HEK293T (cell line): ENCODE measurements around the gene TMEM121.
"Not testable (repeated sequence)": the region's sequence is repeated elsewhere in the genome, so short reads cannot be mapped to it uniquely, and the experiment has no call there.

ENCODE experiments used
- CTCF ChIA-PET: fragments of 350-600 bp; formaldehyde crosslinking; extraction: SDS; loops from one replicate; lab custom pipeline; 2021; ENCODE audit warnings: antibody characterized with exemption, inconsistent platforms; lab: Yijun Ruan, JAX
- POLR2A ChIA-PET: fragments of 350-600 bp; formaldehyde crosslinking; extraction: SDS; loops from one replicate; lab custom pipeline; 2020; ENCODE audit warnings: antibody characterized with exemption, inconsistent platforms; lab: Yijun Ruan, JAX
- DNase-seq: peaks from one replicate; pipeline ENCODE4 v3.0.0; 2012; ENCODE audit warnings: mixed read lengths; ENCODE audit errors: extremely low spot score
- ARNT ChIP-seq: fragments of 450-650 bp; IDR thresholded peaks from 2 replicates; pipeline ENCODE4 v1.6.1; 2017; ENCODE audit warnings: mild to moderate bottlenecking
- BHLHE40 ChIP-seq: fragments of 450-650 bp; IDR thresholded peaks from 2 replicates; pipeline ENCODE4 v1.6.1; 2016; ENCODE audit warnings: mild to moderate bottlenecking, moderate library complexity, borderline replicate concordance
- CTBP1 ChIP-seq: fragments of 450-650 bp; IDR thresholded peaks from 2 replicates; pipeline ENCODE4 v1.6.1; 2016; ENCODE audit warnings: borderline replicate concordance
- ELF4 ChIP-seq: fragments of 450-650 bp; IDR thresholded peaks from 2 replicates; pipeline ENCODE4 v1.6.1; 2017; ENCODE audit warnings: antibody characterized with exemption
- FOXA1 ChIP-seq: fragments of 450-650 bp; IDR thresholded peaks from 2 replicates; pipeline ENCODE4 v1.6.1; 2016; ENCODE audit warnings: mild to moderate bottlenecking
- FOXK2 ChIP-seq: fragments of 450-650 bp; IDR thresholded peaks from 2 replicates; pipeline ENCODE4 v1.6.1; 2016; ENCODE audit warnings: mild to moderate bottlenecking
- FOXM1 ChIP-seq: fragments of 450-650 bp; IDR thresholded peaks from 2 replicates; pipeline ENCODE4 v1.6.1; 2017; ENCODE audit warnings: mild to moderate bottlenecking, borderline replicate concordance
- HDGF ChIP-seq: fragments of 450-650 bp; IDR thresholded peaks from 2 replicates; pipeline ENCODE4 v1.6.1; 2017; ENCODE audit warnings: antibody characterized with exemption, borderline replicate concordance
- L3MBTL2 ChIP-seq: fragments of 450-650 bp; conservative IDR thresholded peaks from 2 replicates; pipeline ENCODE4 v1.6.1; 2016; ENCODE audit warnings: mild to moderate bottlenecking
- LEF1 ChIP-seq: fragments of 450-650 bp; IDR thresholded peaks from 2 replicates; pipeline ENCODE4 v1.6.1; 2017; ENCODE audit warnings: mild to moderate bottlenecking, borderline replicate concordance
- NFRKB ChIP-seq: fragments of 450-650 bp; IDR thresholded peaks from 2 replicates; pipeline ENCODE4 v1.6.1; 2016; ENCODE audit warnings: mild to moderate bottlenecking, moderate library complexity
- PKNOX1 ChIP-seq: fragments of 450-650 bp; IDR thresholded peaks from 2 replicates; pipeline ENCODE4 v1.6.1; 2016
- SP1 ChIP-seq: fragments of 450-650 bp; IDR thresholded peaks from 2 replicates; pipeline ENCODE4 v1.6.1; 2017
- SUZ12 ChIP-seq: fragments of 450-650 bp; IDR thresholded peaks from 2 replicates; pipeline ENCODE4 v1.6.1; 2016; ENCODE audit warnings: mild to moderate bottlenecking
- TARDBP ChIP-seq: fragments of 450-650 bp; IDR thresholded peaks from 2 replicates; pipeline ENCODE4 v1.6.1; 2016
- ZNF384 ChIP-seq: fragments of 450-650 bp; IDR thresholded peaks from 2 replicates; pipeline ENCODE4 v1.6.1; 2016

The TMEM121 gene

GRCh38 chr14:105570482-105570881 is 44.1 kb downstream of the TMEM121 start:
- no peak for DNase-seq
- no peak for TF ChIP-seq TARDBP
- no peak for TF ChIP-seq ARNT
- TF ChIP-seq BHLHE40, result no peak
- no peak for TF ChIP-seq ZNF384
- no peak for TF ChIP-seq SUZ12
- TF ChIP-seq ELF4, result no peak
- TF ChIP-seq CTBP1, result no peak
- TF ChIP-seq FOXM1, result no peak
- CTCF ChIA-PET, result no interaction called here
- POLR2A ChIA-PET, result no interaction called here

- POLR2A ChIA-PET, CTCF ChIA-PET, DNase-seq: not testable (repeated sequence)
Observed at GRCh38 chr14:105571181-105571951, 45.0 kb downstream of the TMEM121 start.

- DNase-seq, CTCF ChIA-PET, POLR2A ChIA-PET: not testable (repeated sequence)
Observed at GRCh38 chr14:105572063-105572462, 45.7 kb downstream of the TMEM121 start.

GRCh38 chr14:105573841-105574240 is 47.5 kb downstream of the TMEM121 start:
- CTCF ChIA-PET, POLR2A ChIA-PET, DNase-seq: not testable (repeated sequence)

GRCh38 chr14:105574411-105574810 is 48.0 kb downstream of the TMEM121 start:
- CTCF ChIA-PET, POLR2A ChIA-PET, DNase-seq: not testable (repeated sequence)

GRCh38 chr14:105575016-105575700 is 48.8 kb downstream of the TMEM121 start:
- POLR2A ChIA-PET, DNase-seq, CTCF ChIA-PET: not testable (repeated sequence)

GRCh38 chr14:105576525-105577088 is 50.2 kb downstream of the TMEM121 start:
- CTCF ChIA-PET, result no interaction called here

GRCh38 chr14:105577314-105577861 is 51.0 kb downstream of the TMEM121 start:
- no peak for DNase-seq
- TF ChIP-seq FOXM1 (no peak), LEF1 (no peak), TARDBP (no peak), ARNT (no peak), FOXK2 (no peak), PKNOX1 (no peak), HDGF (no peak), ELF4 (no peak)
- ChIA-PET POLR2A (no interaction called here), CTCF (no interaction called here)

More at GRCh38 chr14:105576525-105577088, 50.2 kb downstream of the TMEM121 start:
- DNase-seq, result no peak
- POLR2A ChIA-PET, result no interaction called here
- no peak for TF ChIP-seq FOXA1
- no peak for TF ChIP-seq FOXM1
- TF ChIP-seq BHLHE40, result no peak
- TF ChIP-seq PKNOX1, result no peak
- no peak for TF ChIP-seq SP1
- TF ChIP-seq TARDBP, result no peak
- TF ChIP-seq NFRKB, result no peak
- TF ChIP-seq ELF4, result no peak
- TF ChIP-seq FOXK2, result no peak
- no peak for TF ChIP-seq HDGF
- TF ChIP-seq ARNT, result no peak
- TF ChIP-seq L3MBTL2, result no peak
- no peak for TF ChIP-seq SUZ12
